ENCODE data around the gene CXCR3. TPM values are rescaled to one million over a fixed set of nuclear protein-coding genes. Genes with fewer than 3 reads are reported as not detected.

Gene CXCR3
- total RNA-seq, 1 donor from 2014 or later: not detected

Other genes with a start within 250 kb of the CXCR3 start
- 171 TPM for gene OGT, start 85.4 kb downstream of the CXCR3 start, total RNA-seq
- 1.5 TPM for gene GCNA, start 40.1 kb downstream of the CXCR3 start, total RNA-seq
- gene CXorf49, start 99.8 kb upstream of the CXCR3 start, total RNA-seq: not detected
- not detected for gene CXorf49B, start 144.8 kb upstream of the CXCR3 start, total RNA-seq

Measured in temporal lobe (tissue), 1 donor.